NCI-H524 (cell line): Measurements from ENCODE around the gene ABHD15.

Experiments used
- DNase-seq, 2 experiments: peaks; one replicate each; lab custom pipeline; 2025; lab: John Stamatoyannopoulos, UW

ABHD15 gene

GRCh38 chr17:29595107-29595942 is 28.5 kb upstream of the ABHD15 start:
- no peak for DNase-seq

GRCh38 chr17:29594519-29595090 is 27.8 kb upstream of the ABHD15 start:
- no peak for DNase-seq

- peak; percentile 77 to 83 for DNase-seq
Measured at GRCh38 chr17:29593591-29594518, 27.0 kb upstream of the ABHD15 start.

- DNase-seq: peak; percentile 90 to 96
Measured at GRCh38 chr17:29592850-29593551, 26.2 kb upstream of the ABHD15 start, which contains the start of gene ANKRD13B. ANKRD13B (plus strand) TSS chr17:29593132; CDS start chr17:29593622, 490 bp downstream.

- peak; percentile 95 to 97 for DNase-seq
Measured at GRCh38 chr17:29591737-29592608, 25.1 kb upstream of the ABHD15 start.

- peak; percentile 90 for DNase-seq
Measured at GRCh38 chr17:29591146-29591736, 24.4 kb upstream of the ABHD15 start.

- DNase-seq: peak; percentile 92 to 95
Measured at GRCh38 chr17:29590411-29591145, 23.7 kb upstream of the ABHD15 start.

GRCh38 chr17:29589524-29590410 is 22.9 kb upstream of the ABHD15 start, which contains the start of gene GIT1:
GIT1 (minus strand) TSS chr17:29589648; CDS start chr17:29589378, 270 bp downstream.
- DNase-seq: peak; percentile 87 to 95

GRCh38 chr17:29588562-29589411 is 21.9 kb upstream of the ABHD15 start:
- DNase-seq: peak; percentile 45 to 64

- DNase-seq: no peak
Measured at GRCh38 chr17:29588017-29588561, 21.3 kb upstream of the ABHD15 start.

GRCh38 chr17:29587591-29587990 is 20.8 kb upstream of the ABHD15 start:
- DNase-seq: no peak

GRCh38 chr17:29586676-29587469 is 20.0 kb upstream of the ABHD15 start:
- no peak for DNase-seq

- DNase-seq: no peak
Measured at GRCh38 chr17:29585080-29585751, 18.4 kb upstream of the ABHD15 start.

GRCh38 chr17:29584452-29585079 is 17.7 kb upstream of the ABHD15 start:
- DNase-seq: no peak
